Suprapubic skin (tissue), 3 donors: Measurements from ENCODE around the gene L3MBTL4.

Experiments used
- CTCF ChIP-seq, 2 donors: fragments of 200-600 bp in 1 of 2; fragments of 450-650 bp in 1 of 2; sonication (generic) in 1 of 2; IDR thresholded peaks; one replicate each; pipeline ENCODE4 v1.5.1; 2016 to 2019; ENCODE audit warnings: antibody characterized with exemption in 2 of 2, mild to moderate bottlenecking in 1 of 2, moderate library complexity in 1 of 2
- POLR2AphosphoS5 ChIP-seq, 3 donors: sonication (generic); formaldehyde crosslinking; IDR thresholded peaks; one replicate each; pipeline ENCODE4 v1.6.1; 2017; ENCODE audit warnings: antibody characterized with exemption in 3 of 3

- TF ChIP-seq POLR2AphosphoS5 (IDR thresholded peaks at IDR 0.05) = no peak
- no peak for TF ChIP-seq CTCF (IDR thresholded peaks at IDR 0.05)
Observed at GRCh38 chr18:6289843-6290242, 124.9 kb downstream of the L3MBTL4 start.
